Caco-2 (cell line): ENCODE results near the gene BCL2L14. TPM values are rescaled to one million over a fixed set of nuclear protein-coding genes. Genes with fewer than 3 reads are reported as not detected.

Source experiments
- Bru-seq: library from RNA; stranded (reverse); fragments of 400-500 nt; gene quantifications from one replicate; lab custom pipeline; 2021; lab: Mats Ljungman, UMichigan
- BruChase-seq, 2 experiments: library from RNA; stranded (reverse); fragments of 400-500 nt; gene quantifications; one replicate each; lab custom pipeline; 2021; lab: Mats Ljungman, UMichigan
- BruUV-seq: library from RNA; stranded (reverse); fragments of 400-500 nt; replicated peaks from 2 replicates; lab custom pipeline; 2021; lab: Mats Ljungman, UMichigan
- CTCF ChIA-PET: fragments of 300-600 bp; sonication (Branson Sonifier 250); formaldehyde crosslinking; loops from one replicate; lab custom pipeline; 2022; ENCODE audit warnings: antibody characterized with exemption; lab: Charles Lee
- POLR2A ChIA-PET: fragments of 300-600 bp; sonication (Branson Sonifier 250); formaldehyde crosslinking; loops from one replicate; lab custom pipeline; 2022; ENCODE audit warnings: antibody characterized with exemption; lab: Charles Lee
- DNase-seq, 2 experiments: peaks; one replicate each; pipeline versions ENCODE4 v3.0.0 to v3.0.0-alpha.2; 2020 to 2022
- H3K27me3 ChIP-seq: replicated peaks from 2 replicates; pipeline ENCODE4 v1.6.0; 2011; ENCODE audit warnings: low read length; ENCODE audit not compliant: control insufficient read depth, insufficient read depth
- H3K36me3 ChIP-seq: 2 replicates; pipeline ENCODE4 v1.5.1; 2011; ENCODE audit warnings: low read length; ENCODE audit not compliant: control insufficient read depth, insufficient read depth
- H3K4me1 ChIP-seq: fragments of 250-450 bp; sonication (Bioruptor Pico); 2 replicates; pipeline ENCODE4 v1.5.1; 2020; ENCODE audit warnings: mild to moderate bottlenecking
- H3K4me3 ChIP-seq: 2 replicates; pipeline ENCODE4 v1.5.1; 2011; ENCODE audit warnings: low read depth, mild to moderate bottlenecking, control low read depth, low read length
- H3K9me3 ChIP-seq: fragments of 250-450 bp; sonication (Bioruptor Pico); 2 replicates; pipeline ENCODE4 v1.5.1; 2020; ENCODE audit warnings: mild to moderate bottlenecking, moderate library complexity
- H3K27ac Mint-ChIP-seq: one replicate; pipeline ENCODE4 v1.8.0; 2022; ENCODE audit warnings: mixed read lengths; ENCODE audit not compliant: unreplicated experiment
- H3K27me3 Mint-ChIP-seq: one replicate; pipeline ENCODE4 v1.8.0; 2022; ENCODE audit warnings: mixed read lengths; ENCODE audit not compliant: insufficient read depth, unreplicated experiment
- H3K36me3 Mint-ChIP-seq: one replicate; pipeline ENCODE4 v1.8.0; 2022; ENCODE audit warnings: mild to moderate bottlenecking, mixed read lengths; ENCODE audit not compliant: insufficient read depth, unreplicated experiment
- H3K4me1 Mint-ChIP-seq: one replicate; pipeline ENCODE4 v1.8.0; 2022; ENCODE audit warnings: low read depth, mixed read lengths; ENCODE audit not compliant: unreplicated experiment
- H3K4me3 Mint-ChIP-seq: one replicate; pipeline ENCODE4 v1.8.0; 2022; ENCODE audit warnings: mild to moderate bottlenecking, moderate library complexity, mixed read lengths; ENCODE audit not compliant: unreplicated experiment
- H3K9me3 Mint-ChIP-seq: one replicate; pipeline ENCODE4 v1.8.0; 2022; ENCODE audit warnings: mixed read lengths; ENCODE audit not compliant: unreplicated experiment
- CTCF ChIP-seq, 2 experiments: fragments of 200-600 bp in 1 of 2; IDR thresholded peaks; 1 replicate in 1 of 2; 2 replicates in 1 of 2; pipeline versions ENCODE4 v1.5.1 to v1.8.0; 2011 to 2022; ENCODE audit warnings: antibody characterized with exemption in 1 of 2, control low read depth in 1 of 2, inconsistent platforms in 1 of 2, low read depth in 1 of 2, low read length in 1 of 2, mild to moderate bottlenecking in 1 of 2, moderate library complexity in 1 of 2; ENCODE audit not compliant: insufficient read depth in 1 of 2, severe bottlenecking in 1 of 2, unreplicated experiment in 1 of 2
- intact Hi-C: fragments of 100-400 bp; cut with micrococcal nuclease; formaldehyde crosslinking; loops from one replicate; pipeline ENCODE4 v1.10.0; 2022; ENCODE audit not compliant: unreplicated experiment
- long read RNA-seq: library from polyadenylated mRNA; stranded (forward); transcript quantifications from one replicate; pipeline ENCODE4 v2.0.0, GENCODE V29; 2022
- total RNA-seq: library from RNA; stranded (reverse); gene quantifications from 2 replicates; pipeline ENCODE4 v1.2.3, GENCODE V29; 2022

BCL2L14 gene
- total RNA-seq: 5.9 and 8.0 TPM in 2 replicates
- percentile 46 among the genes with signal in this experiment for Bru-seq, nascent RNA
- percentile 41 among the genes with signal in this experiment for BruChase-seq, experiment 1, labeled RNA remaining after a 2-hour chase
- BruChase-seq, experiment 2, labeled RNA remaining after a 6-hour chase: percentile 42 among the genes with signal in this experiment
- long read RNA-seq, partial matches to known transcripts: 1 of 23 reads
- long read RNA-seq, other reads (novel, unspliced or antisense): 18 of 23 reads

GRCh38 chr12:12070674-12071656, at the start of gene BCL2L14:
Gene BCL2L14, plus strand, starts transcription at chr12:12070939. Its CDS starts 8,367 bp downstream, at chr12:12079306.
- no peaks in the 10 kb centered on the region for H3K9me3 ChIP-seq
- H3K4me1 ChIP-seq: peaks cover 27% of the 10 kb centered on the region
- intact Hi-C loops: loop anchor here (2.0 to 5.0 kb wide), 3 partner anchors 24 to 276 kb away; no protein-coding TSS in a partner anchor
- Mint-ChIP-seq H3K27me3 (no peaks in the 10 kb centered on the region), H3K27ac (peak within 1 kb of the TSS; percentile 73), H3K4me1 (peaks cover 23% of the 10 kb centered on the region), H3K4me3 (peak within 1 kb of the TSS; percentile 66), H3K36me3 (no peaks in the 10 kb centered on the region), H3K9me3 (no peaks in the 10 kb centered on the region)
- H3K36me3 ChIP-seq: no peaks in the 10 kb centered on the region
- POLR2A ChIA-PET: interaction anchor here (0.6 to 1.0 kb wide), 2 partner anchors 14 to 257 kb away, joined by 3 to 4 read pairs; no protein-coding TSS in a partner anchor
- no peaks in the 10 kb centered on the region for H3K27me3 ChIP-seq
- peak; percentile 74 to 77 for DNase-seq
- peak in 1 of 2 experiments; percentile 48 for TF ChIP-seq CTCF (IDR thresholded peaks at IDR 0.05; ENCODE audit: insufficient read depth in 1 of 2, low read depth in 1 of 2, low read length in 1 of 2, severe bottlenecking in 1 of 2, unreplicated experiment in 1 of 2)
- TSS peak; percentile 79 for BruUV-seq
- peak within 1 kb of the TSS; percentile 49 for H3K4me3 ChIP-seq
- CTCF ChIA-PET: interaction anchor here (1.0 to 2.5 kb wide), 8 partner anchors 11 to 287 kb away, joined by 3 to 13 read pairs (median 6); partner anchors contain the start of gene MANSC1

- peaks cover 29% of the 10 kb centered on the region for H3K9me3 Mint-ChIP-seq
- BruUV-seq: no TSS peak
- DNase-seq: no peak
- H3K27me3 ChIP-seq: peaks cover 2% of the 10 kb centered on the region; the same call in 1 of the 2 replicates
- no peaks in the 10 kb centered on the region for H3K36me3 ChIP-seq
- 0 out of 2 replicates have a peak, but pooled peaks cover 4% of the 10 kb centered on the region for H3K9me3 ChIP-seq
- no peak overlapping the region for H3K4me3 ChIP-seq
- ChIA-PET CTCF (no interaction called here), POLR2A (no interaction called here)
- no peaks in the 10 kb centered on the region for H3K36me3 Mint-ChIP-seq
- H3K27ac Mint-ChIP-seq: no peak overlapping the region
- H3K4me3 Mint-ChIP-seq: no peak overlapping the region
- peaks cover 16% of the 10 kb centered on the region for H3K4me1 Mint-ChIP-seq
- no peaks in the 10 kb centered on the region for H3K27me3 Mint-ChIP-seq
- peaks cover 3% of the 10 kb centered on the region; the same call in 1 of the 2 replicates for H3K4me1 ChIP-seq
- TF ChIP-seq CTCF (IDR thresholded peaks at IDR 0.05; ENCODE audit: insufficient read depth in 1 of 2, low read depth in 1 of 2, low read length in 1 of 2, severe bottlenecking in 1 of 2, unreplicated experiment in 1 of 2): no peak
- intact Hi-C loops: no loop called here
These were observed 48.3 kb upstream of the BCL2L14 start for GRCh38 chr12:12022306-12022936.
